Measurements from ENCODE around the gene PGAP2. TPM values are rescaled to one million over a fixed set of nuclear protein-coding genes. Genes with fewer than 3 reads are reported as not detected.
"Not testable (repeated sequence)": the region's sequence is repeated elsewhere in the genome, so short reads cannot be mapped to it uniquely, and the experiment has no call there.

PGAP2 gene
- polyA plus RNA-seq, 4 donors = 28.2 to 50.9 (median 39.3) TPM

- DNase-seq (ENCODE audit: low read depth in 4 of 4, low spot score in 3 of 4) = no peak
These were observed 4.4 kb upstream of the PGAP2 start for GRCh38 chr11:3803726-3804495.

- DNase-seq (ENCODE audit: low read depth in 4 of 4, low spot score in 3 of 4) = peak in 1 of 4 donors; percentile 20
These were observed 682 bp downstream of the PGAP2 start for GRCh38 chr11:3808861-3809623.

GRCh38 chr11:3809624-3809928 lies 1.2 kb downstream of the PGAP2 start:
- DNase-seq (ENCODE audit: low read depth in 4 of 4, low spot score in 3 of 4) = no peak

- no peak for DNase-seq (ENCODE audit: low read depth in 4 of 4, low spot score in 3 of 4)
These were observed 2.1 kb downstream of the PGAP2 start for GRCh38 chr11:3810446-3810845.

GRCh38 chr11:3810951-3811350 lies 2.6 kb downstream of the PGAP2 start:
- DNase-seq (ENCODE audit: low read depth in 4 of 4, low spot score in 3 of 4) = no peak

- not testable (repeated sequence) for DNase-seq (ENCODE audit: low read depth in 4 of 4, low spot score in 3 of 4)
These were observed 6.5 kb downstream of the PGAP2 start for GRCh38 chr11:3814832-3815231.

GRCh38 chr11:3815845-3816244 lies 7.5 kb downstream of the PGAP2 start:
- DNase-seq (ENCODE audit: low read depth in 4 of 4, low spot score in 3 of 4) = no peak

- DNase-seq (ENCODE audit: low read depth in 4 of 4, low spot score in 3 of 4) = no peak
These were observed 8.3 kb downstream of the PGAP2 start for GRCh38 chr11:3816673-3817072.

GRCh38 chr11:3817181-3817800 lies 8.9 kb downstream of the PGAP2 start:
- no peak for DNase-seq (ENCODE audit: low read depth in 4 of 4, low spot score in 3 of 4)

- DNase-seq (ENCODE audit: low read depth in 4 of 4, low spot score in 3 of 4) = no peak
These were observed 12.6 kb downstream of the PGAP2 start for GRCh38 chr11:3820971-3821370.

GRCh38 chr11:3822312-3822711 lies 14.0 kb downstream of the PGAP2 start:
- no peak for DNase-seq (ENCODE audit: low read depth in 4 of 4, low spot score in 3 of 4)

GRCh38 chr11:3823303-3823702 lies 14.9 kb downstream of the PGAP2 start:
- DNase-seq (ENCODE audit: low read depth in 4 of 4, low spot score in 3 of 4) = no peak

- DNase-seq (ENCODE audit: low read depth in 4 of 4, low spot score in 3 of 4) = no peak
These were observed 15.6 kb downstream of the PGAP2 start for GRCh38 chr11:3823762-3824506.

- no peak for DNase-seq (ENCODE audit: low read depth in 4 of 4, low spot score in 3 of 4)
These were observed 16.5 kb downstream of the PGAP2 start for GRCh38 chr11:3824714-3825472.

- DNase-seq (ENCODE audit: low read depth in 4 of 4, low spot score in 3 of 4) = no peak
These were observed 17.3 kb downstream of the PGAP2 start for GRCh38 chr11:3825473-3826154.

GRCh38 chr11:3826721-3827120 lies 18.4 kb downstream of the PGAP2 start:
- no peak for DNase-seq (ENCODE audit: low read depth in 4 of 4, low spot score in 3 of 4)

GRCh38 chr11:3827434-3828186 lies 19.2 kb downstream of the PGAP2 start:
- DNase-seq (ENCODE audit: low read depth in 4 of 4, low spot score in 3 of 4) = no peak

- no peak for DNase-seq (ENCODE audit: low read depth in 4 of 4, low spot score in 3 of 4)
These were observed 21.7 kb downstream of the PGAP2 start for GRCh38 chr11:3830088-3830487.

- no peak for DNase-seq (ENCODE audit: low read depth in 4 of 4, low spot score in 3 of 4)
These were observed 22.4 kb downstream of the PGAP2 start for GRCh38 chr11:3830730-3831129.

Measured in left renal pelvis (tissue), 4 donors.